HG02852 (cell line): ENCODE results near the gene MMP24.

Source experiments
- ATAC-seq: cut with Tn5 transposase; IDR thresholded peaks from one replicate; pipeline ENCODE4 v1.9.1; 2021; ENCODE audit warnings: mild to moderate bottlenecking, moderate library complexity; ENCODE audit not compliant: unreplicated experiment

Gene MMP24

GRCh38 chr20:35277127-35277526 is 50.6 kb downstream of the MMP24 start:
- no peak for ATAC-seq

GRCh38 chr20:35277531-35278395 is 51.3 kb downstream of the MMP24 start, which contains the start of gene MMP24OS:
MMP24OS (minus strand) TSS chr20:35278122; CDS start chr20:35277929, 193 bp downstream.
- ATAC-seq: peak; percentile 80

GRCh38 chr20:35279040-35279439 is 52.5 kb downstream of the MMP24 start:
- ATAC-seq: no peak

GRCh38 chr20:35279533-35280174 is 53.2 kb downstream of the MMP24 start:
- no peak for ATAC-seq

- ATAC-seq: no peak
Observed at GRCh38 chr20:35280523-35280922, 54.0 kb downstream of the MMP24 start.

GRCh38 chr20:35281506-35282101 is 55.1 kb downstream of the MMP24 start:
- ATAC-seq: no peak

GRCh38 chr20:35283441-35284266 is 57.2 kb downstream of the MMP24 start:
- peak; percentile 20 for ATAC-seq

- peak; percentile 86 for ATAC-seq
Observed at GRCh38 chr20:35284267-35284991, 57.9 kb downstream of the MMP24 start, which contains the start of gene EIF6. EIF6 (minus strand) TSS chr20:35284772; CDS start chr20:35284487, 285 bp downstream.

- ATAC-seq: no peak
Observed at GRCh38 chr20:35284992-35285805, 58.7 kb downstream of the MMP24 start.

- ATAC-seq: no peak
Observed at GRCh38 chr20:35285806-35286076, 59.3 kb downstream of the MMP24 start.

GRCh38 chr20:35286077-35286898 is 59.8 kb downstream of the MMP24 start:
- ATAC-seq: no peak

- no peak for ATAC-seq
Observed at GRCh38 chr20:35286899-35287508, 60.5 kb downstream of the MMP24 start.

- ATAC-seq: no peak
Observed at GRCh38 chr20:35287509-35288324, 61.2 kb downstream of the MMP24 start.

GRCh38 chr20:35288325-35289060 is 62.0 kb downstream of the MMP24 start:
- no peak for ATAC-seq

GRCh38 chr20:35290186-35290886 is 63.8 kb downstream of the MMP24 start:
- ATAC-seq: no peak

- no peak for ATAC-seq
Observed at GRCh38 chr20:35290887-35291417, 64.5 kb downstream of the MMP24 start.
